K562 (cell line): ENCODE results near the gene EYA2. TPM values are rescaled to one million over a fixed set of nuclear protein-coding genes. Genes with fewer than 3 reads are reported as not detected.
A peak's percentile ranks its signal among the peaks of the same experiment; 100 is the strongest.

Experiments
- ATAC-seq: fragments of 200-7000 bp; cut with Tn5 transposase; 3 replicates; pipeline ENCODE4 v1.9.1; 2020; ENCODE audit warnings: moderate library complexity
- BruUV-seq: library from RNA; stranded (reverse); fragments of 400-500 nt; replicated peaks from 2 replicates; lab custom pipeline; 2021; lab: Mats Ljungman, UMichigan
- CTCF ChIA-PET: fragments of 300-600 bp; formaldehyde crosslinking; extraction: SDS; loops from one replicate; lab custom pipeline; 2021; ENCODE audit warnings: low intra/inter-chr PET ratio; lab: Yijun Ruan, JAX
- POLR2A ChIA-PET: fragments of 300-600, 350-650 bp; sonication (Branson Sonifier 250); formaldehyde crosslinking; extraction: SDS; loops from one replicate; lab custom pipeline; 2021; ENCODE audit warnings: antibody characterized with exemption, inconsistent platforms; lab: Yijun Ruan, JAX
- DNase-seq, 4 experiments: peaks; one replicate each; pipeline versions ENCODE4 v3.0.0 to v3.0.0-alpha.2; 2011 to 2018; ENCODE audit warnings: low spot score in 3 of 4, mixed read lengths in 3 of 4; ENCODE audit errors: extremely low read depth in 1 of 4
- FAIRE-seq: peaks from 2 replicates; lab custom pipeline; 2011; peaks lifted over from hg19 to GRCh38; lab: Jason Lieb, UNC
- H2AFZ ChIP-seq: 2 replicates; pipeline ENCODE4 v1.6.0; 2011; ENCODE audit warnings: low read depth, low read length, control low read depth, inconsistent platforms
- H3K27ac ChIP-seq: fragments of 200-600 bp; 3 replicates; pipeline ENCODE4 v1.8.0; 2011; ENCODE audit warnings: low read depth, mild to moderate bottlenecking, control low read depth, inconsistent platforms, low read length, moderate library complexity, mixed read lengths; ENCODE audit errors: extremely low read depth
- H3K27me3 ChIP-seq, 2 experiments: fragments of 300-600 bp in 1 of 2; 2 replicates in 1 of 2; 3 replicates in 1 of 2; pipeline versions ENCODE4 v1.6.0 to v1.8.0; 2011; ENCODE audit warnings: inconsistent platforms in 2 of 2, low read length in 2 of 2, mild to moderate bottlenecking in 1 of 2, mixed read lengths in 1 of 2, moderate library complexity in 1 of 2; ENCODE audit not compliant: control insufficient read depth in 2 of 2, insufficient read depth in 2 of 2
- H3K36me3 ChIP-seq: fragments of 300-600 bp; 3 replicates; pipeline ENCODE4 v1.8.0; 2011; ENCODE audit warnings: mild to moderate bottlenecking, low read length, inconsistent platforms; ENCODE audit not compliant: control insufficient read depth, insufficient read depth
- H3K4me1 ChIP-seq, 2 experiments: fragments of 200-600 bp in 1 of 2; replicated peaks in 1 of 2; 2 replicates in 1 of 2; 3 replicates in 1 of 2; pipeline versions ENCODE4 v1.5.1 to v1.8.0; 2011; ENCODE audit warnings: inconsistent platforms in 2 of 2, low read length in 2 of 2, mild to moderate bottlenecking in 1 of 2, mixed read lengths in 1 of 2, moderate library complexity in 1 of 2; ENCODE audit not compliant: control insufficient read depth in 2 of 2, insufficient read depth in 2 of 2
- H3K4me2 ChIP-seq: 2 replicates; pipeline ENCODE4 v1.6.1; 2011; ENCODE audit warnings: low read length, control low read depth, inconsistent platforms, mixed read lengths; ENCODE audit not compliant: insufficient read depth
- H3K4me3 ChIP-seq: fragments of 200-600 bp; sonication (generic), shearing (Covaris generic); 2 replicates; pipeline ENCODE4 v1.5.1; 2016; ENCODE audit warnings: control low read depth, inconsistent platforms
- H3K79me2 ChIP-seq: fragments of 200-600 bp; 3 replicates; pipeline ENCODE4 v1.8.0; 2011; ENCODE audit warnings: low read length, inconsistent platforms; ENCODE audit not compliant: control insufficient read depth, insufficient read depth
- H3K9ac ChIP-seq, 2 experiments: 2 replicates each; pipeline versions ENCODE4 v1.6.0 to v1.6.1; 2011; ENCODE audit warnings: low read depth in 2 of 2, low read length in 2 of 2, control low read depth in 1 of 2, inconsistent platforms in 1 of 2, mild to moderate bottlenecking in 1 of 2, mixed read lengths in 1 of 2; ENCODE audit not compliant: insufficient read depth in 1 of 2
- H3K9me1 ChIP-seq: one replicate; pipeline ENCODE4 v1.6.0; 2011; ENCODE audit warnings: inconsistent platforms, mild to moderate bottlenecking, low read length, moderate library complexity; ENCODE audit not compliant: control insufficient read depth, insufficient read depth
- H3K9me3 ChIP-seq: replicated peaks from 2 replicates; pipeline ENCODE4 v1.5.1; 2011; ENCODE audit warnings: low read depth, low read length, inconsistent platforms; ENCODE audit not compliant: control insufficient read depth, insufficient read depth
- H4K20me1 ChIP-seq: replicated peaks from 2 replicates; pipeline ENCODE4 v1.6.1; 2011; ENCODE audit warnings: low read length, inconsistent platforms, mixed read lengths; ENCODE audit not compliant: control insufficient read depth, insufficient read depth
- GTF2A2 ChIP-seq: IDR thresholded peaks from 2 replicates; pipeline ENCODE4 v1.6.1; 2016; ENCODE audit warnings: mild to moderate bottlenecking, missing genetic modification characterization, missing compliant biosample characterization
- HNRNPK ChIP-seq: fragments of 200-400 bp; formaldehyde crosslinking; IDR thresholded peaks from one replicate; pipeline ENCODE4 v1.6.1; 2018; ENCODE audit warnings: mild to moderate bottlenecking, low read depth, low read length; ENCODE audit not compliant: poor library complexity, severe bottlenecking
- ZBTB11 ChIP-seq, 3 experiments: fragments of 200-800 bp in 1 of 3; fragments of 250-450 bp in 1 of 3; fragments of 450-650 bp in 1 of 3; sonication (Bioruptor Pico) in 1 of 3; sonication (Bioruptor generic) in 1 of 3; formaldehyde crosslinking in 1 of 3; IDR thresholded peaks; 2 replicates each; pipeline versions ENCODE4 v1.6.1 to v1.8.0; 2016 to 2022; ENCODE audit warnings: mild to moderate bottlenecking in 2 of 3, missing genetic modification characterization in 2 of 3, missing compliant biosample characterization in 1 of 3, moderate library complexity in 1 of 3
- ZNF695 ChIP-seq: fragments of 450-650 bp; formaldehyde crosslinking; IDR thresholded peaks from 2 replicates; pipeline ENCODE4 v1.4.0; 2020; ENCODE audit warnings: mild to moderate bottlenecking, moderate library complexity
- ZNF77 ChIP-seq: fragments of 250-450 bp; sonication (Bioruptor Pico); IDR thresholded peaks from 2 replicates; pipeline ENCODE4 v1.5.0; 2020
- WGBS: fragments of 100-300 bp; shearing (Covaris generic); methylation state at CpG from one replicate; pipeline ENCODE4 v1.1.6; 2016; ENCODE audit warnings: low coverage, mixed read lengths; ENCODE audit not compliant: insufficient coverage; ENCODE audit errors: missing lambda C conversion rate; 5-methylcytosine and 5-hydroxymethylcytosine counted together
- in situ Hi-C: fragments of 300-500 bp; cut with MboI; formaldehyde crosslinking; loops from 4 replicates; pipeline ENCODE4 v1.15.0; 2018; ENCODE audit warnings: inconsistent platforms, mixed read lengths
- intact Hi-C: fragments of 100-400 bp; cut with micrococcal nuclease; formaldehyde crosslinking; loops from 2 replicates; pipeline ENCODE4 v1.14.2; 2022
- polyA plus RNA-seq, 8 experiments: library from polyadenylated mRNA; depleted of rRNA in 4 of 8; stranded (reverse) in 5 of 8; unstranded in 3 of 8; fragments of >200 nt; fragmentation: Nextera tagmentation in 2 of 8; fragmentation: Illumina TruSeq in 1 of 8; extraction: Ambion mirVana in 2 of 8; extraction: Trizol in 1 of 8; gene quantifications; 2 replicates each; pipeline versions ENCODE4 v1.2.1 to v1.2.3, GENCODE V29; 2011 to 2014; ENCODE audit warnings: inconsistent platforms in 1 of 8, missing spikeins in 1 of 8
- total RNA-seq, 7 experiments: library from RNA; depleted of rRNA in 6 of 7; stranded (reverse); fragments of >200 nt in 6 of 7; fragmentation: Illumina TruSeq in 2 of 7; extraction: Trizol in 2 of 7; gene quantifications; 2 replicates each; pipeline versions ENCODE4 v1.2.1 to v1.2.3, GENCODE V29; 2011 to 2021; ENCODE audit warnings: low replicate concordance in 1 of 7

EYA2 gene
- total and polyA plus RNA-seq, 9 of the 15 experiments (the other 6 are each of a cell fraction or from before 2014, with no cell fraction given), result 0.03 TPM; not detected in 8

- no peak overlapping the region for H3K27ac ChIP-seq
- no peak overlapping the region for H2AFZ ChIP-seq
- WGBS, result 0% methylated on average over 4 of the region's 4 CpGs
- TF ChIP-seq HNRNPK, result no peak
- TF ChIP-seq ZNF77 (CRISPR knock-in tag), result no peak
- TF ChIP-seq GTF2A2 (tag), result no peak
- TF ChIP-seq, all 486 proteins: peak for 0
- no peaks in the 10 kb centered on the region for H3K79me2 ChIP-seq
- no peaks in the 10 kb centered on the region for H3K9me3 ChIP-seq
- H3K9me1 ChIP-seq, result no peaks in the 10 kb centered on the region
- no peaks in the 10 kb centered on the region for H3K36me3 ChIP-seq
- in situ Hi-C loops (no loop called here), intact Hi-C loops (no loop called here)
- ChIA-PET CTCF (no interaction called here), POLR2A (interaction anchor here (0.5 kb wide), 1 partner anchor 68 kb away, joined by 3 read pairs; no protein-coding TSS in a partner anchor)
- no TSS peak for BruUV-seq
- no peak overlapping the region for H3K4me3 ChIP-seq
- H3K9ac ChIP-seq, result peak overlapping the region in 1 of 2 experiments; percentile 26; a peak in 1 of 4 replicates
- FAIRE-seq, result no peak
- ATAC-seq, result no peak
- H3K4me1 ChIP-seq, result no peaks in the 10 kb centered on the region; a peak in 1 of 5 replicates
- peaks cover 36 to 53% of the 10 kb centered on the region in 2 experiments for H3K27me3 ChIP-seq
- DNase-seq, result no peak
- H3K4me2 ChIP-seq, result no peak overlapping the region
- no peaks in the 10 kb centered on the region for H4K20me1 ChIP-seq
Observed at GRCh38 chr20:47165376-47165865, 270.8 kb downstream of the EYA2 start.

GRCh38 chr20:47167846-47168245 lies 273.2 kb downstream of the EYA2 start:
- no peak for FAIRE-seq
- no peaks in the 10 kb centered on the region for H3K9me3 ChIP-seq
- ATAC-seq, result peak; percentile 28; the same call in 2 of the 3 replicates
- H3K36me3 ChIP-seq, result no peaks in the 10 kb centered on the region
- intact Hi-C loops, result no loop called here
- no peaks in the 10 kb centered on the region for H3K79me2 ChIP-seq
- TF ChIP-seq ZBTB11 (CRISPR knock-in tag; IDR thresholded peaks at IDR 0.05) (peak in 1 of 3 experiments; percentile 83; a peak in 1 of 6 replicates), ZNF695 (CRISPR knock-in tag) (no peak)
- H3K4me1 ChIP-seq, result peaks cover 0 to 4% of the 10 kb centered on the region in 2 experiments; a peak in 1 of 5 replicates
- no peak overlapping the region for H3K27ac ChIP-seq
- H3K9ac ChIP-seq, result no peak overlapping the region
- no peak for DNase-seq
- WGBS, result 0% methylated on average over 9 of the region's 9 CpGs
- ChIA-PET POLR2A (no interaction called here), CTCF (no interaction called here)
- H3K4me3 ChIP-seq, result no peak overlapping the region
- in situ Hi-C loops, result no loop called here
- H3K4me2 ChIP-seq, result no peak overlapping the region
- BruUV-seq, result no TSS peak
- no peaks in the 10 kb centered on the region for H4K20me1 ChIP-seq
- no peak overlapping the region for H2AFZ ChIP-seq
- no peaks in the 10 kb centered on the region for H3K9me1 ChIP-seq
- H3K27me3 ChIP-seq, result peaks cover 36 to 54% of the 10 kb centered on the region in 2 experiments
